SU-DHL-6 (cell line): ENCODE data around the gene HSD17B12.

Source experiments
- H2AFZ ChIP-seq: fragments of 200-600 bp; sonication (generic); 2 replicates; pipeline ENCODE4 v1.6.1; 2014; ENCODE audit warnings: low read depth, mild to moderate bottlenecking, moderate library complexity, mixed read lengths, antibody characterized with exemption, low read length; ENCODE audit not compliant: severe bottlenecking
- H3F3A ChIP-seq: fragments of 200-600 bp; shearing (Covaris generic); 2 replicates; pipeline ENCODE4 v1.6.0; 2016; ENCODE audit warnings: antibody characterized with exemption, mild to moderate bottlenecking; ENCODE audit not compliant: insufficient read depth
- H3K27ac ChIP-seq: fragments of 200-600 bp; sonication (generic); 2 replicates; pipeline ENCODE4 v1.5.1; 2016; ENCODE audit warnings: low read depth, mild to moderate bottlenecking, low read length, moderate library complexity, mixed read lengths
- H3K27me3 ChIP-seq: fragments of 200-600 bp; sonication (generic), shearing (Covaris generic); 2 replicates; pipeline ENCODE4 v1.6.0; 2014; ENCODE audit warnings: mild to moderate bottlenecking, low read length
- H3K36me3 ChIP-seq: fragments of 200-600 bp; sonication (generic); 2 replicates; pipeline ENCODE4 v1.6.1; 2014; ENCODE audit warnings: mild to moderate bottlenecking, low read length, mixed read lengths
- H3K4me2 ChIP-seq: fragments of 300-600, 200-600 bp; shearing (Covaris generic), sonication (generic); 2 replicates; pipeline ENCODE4 v1.6.0; 2014; ENCODE audit warnings: low read length, low read depth, mild to moderate bottlenecking; ENCODE audit not compliant: poor library complexity, severe bottlenecking
- H3K4me3 ChIP-seq: fragments of 200-600 bp; sonication (generic); 2 replicates; pipeline ENCODE4 v1.5.1; 2014; ENCODE audit warnings: antibody characterized with exemption, low read length, mild to moderate bottlenecking, mixed read lengths; ENCODE audit not compliant: insufficient read depth, poor library complexity, severe bottlenecking
- H3K79me2 ChIP-seq: fragments of 200-600 bp; sonication (generic); 2 replicates; pipeline ENCODE4 v1.6.1; 2014; ENCODE audit warnings: mild to moderate bottlenecking, low read length, moderate library complexity; ENCODE audit not compliant: insufficient read depth
- H3K9ac ChIP-seq: fragments of 200-600 bp; sonication (generic); 2 replicates; pipeline ENCODE4 v1.7.0; 2014; ENCODE audit warnings: mild to moderate bottlenecking, low read length
- H3K9me2 ChIP-seq: fragments of 200-600 bp; sonication (generic); replicated peaks from 2 replicates; pipeline ENCODE4 v1.6.1; 2014; ENCODE audit warnings: low read length; ENCODE audit not compliant: insufficient read depth
- H3K9me3 ChIP-seq: fragments of 200-600 bp; sonication (generic); 2 replicates; pipeline ENCODE4 v1.6.1; 2014; ENCODE audit warnings: low read length, mixed read lengths; ENCODE audit not compliant: insufficient read depth
- H4K20me1 ChIP-seq: fragments of 200-600 bp; sonication (generic); 2 replicates; pipeline ENCODE4 v1.6.1; 2014; ENCODE audit warnings: low read depth, mild to moderate bottlenecking, antibody characterized with exemption, low read length, moderate library complexity, mixed read lengths
- EZH2phosphoT487 ChIP-seq: fragments of 200-600 bp; sonication (generic), shearing (Covaris generic); conservative IDR thresholded peaks from 2 replicates; pipeline ENCODE4 v1.6.1; 2018; ENCODE audit warnings: mild to moderate bottlenecking, antibody characterized with exemption, low read length, moderate library complexity, mixed read lengths
- TF ChIP-seq, protein P1 (sequence below): fragments of 200-600 bp; sonication (generic); IDR thresholded peaks from one replicate; pipeline ENCODE4 v1.5.1; 2017; ENCODE audit warnings: antibody characterized with exemption, mild to moderate bottlenecking, low read length, moderate library complexity; ENCODE audit not compliant: insufficient read depth, poor library complexity, severe bottlenecking

HSD17B12 gene

DNA sequence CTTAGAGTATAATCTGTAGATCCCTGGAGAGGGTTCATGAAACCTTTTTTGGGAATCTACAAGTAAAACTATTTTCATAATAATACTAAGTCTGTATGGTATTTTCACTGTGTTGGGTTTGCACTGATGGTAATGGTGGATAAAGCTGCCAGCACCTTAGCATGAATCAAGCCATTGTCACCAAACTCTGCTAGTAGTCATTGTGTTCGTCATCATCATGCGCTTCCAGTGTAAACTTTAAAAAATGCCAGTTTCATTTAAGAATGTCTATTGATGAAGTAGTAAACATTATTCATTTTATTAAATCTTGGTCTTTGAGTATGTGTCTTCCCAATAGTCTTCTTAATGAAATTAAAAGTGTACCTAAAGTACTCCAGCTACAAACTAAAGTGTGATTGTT lies 215.1 kb downstream of the HSD17B12 start:
- Histone ChIP-seq H3K4me3 (no peak overlapping the region), H3K9me2 (no peaks in the 10 kb centered on the region), H3K36me3 (no peaks in the 10 kb centered on the region), H3K27me3 (no peaks in the 10 kb centered on the region), H3K9ac (no peak overlapping the region), H3K79me2 (no peaks in the 10 kb centered on the region), H2AFZ (no peak overlapping the region), H3K9me3 (no peaks in the 10 kb centered on the region), H3K27ac (no peak overlapping the region), H3F3A (no peaks in the 10 kb centered on the region), H3K4me2 (no peak overlapping the region), H4K20me1 (no peaks in the 10 kb centered on the region)
- TF ChIP-seq, protein P1, sequence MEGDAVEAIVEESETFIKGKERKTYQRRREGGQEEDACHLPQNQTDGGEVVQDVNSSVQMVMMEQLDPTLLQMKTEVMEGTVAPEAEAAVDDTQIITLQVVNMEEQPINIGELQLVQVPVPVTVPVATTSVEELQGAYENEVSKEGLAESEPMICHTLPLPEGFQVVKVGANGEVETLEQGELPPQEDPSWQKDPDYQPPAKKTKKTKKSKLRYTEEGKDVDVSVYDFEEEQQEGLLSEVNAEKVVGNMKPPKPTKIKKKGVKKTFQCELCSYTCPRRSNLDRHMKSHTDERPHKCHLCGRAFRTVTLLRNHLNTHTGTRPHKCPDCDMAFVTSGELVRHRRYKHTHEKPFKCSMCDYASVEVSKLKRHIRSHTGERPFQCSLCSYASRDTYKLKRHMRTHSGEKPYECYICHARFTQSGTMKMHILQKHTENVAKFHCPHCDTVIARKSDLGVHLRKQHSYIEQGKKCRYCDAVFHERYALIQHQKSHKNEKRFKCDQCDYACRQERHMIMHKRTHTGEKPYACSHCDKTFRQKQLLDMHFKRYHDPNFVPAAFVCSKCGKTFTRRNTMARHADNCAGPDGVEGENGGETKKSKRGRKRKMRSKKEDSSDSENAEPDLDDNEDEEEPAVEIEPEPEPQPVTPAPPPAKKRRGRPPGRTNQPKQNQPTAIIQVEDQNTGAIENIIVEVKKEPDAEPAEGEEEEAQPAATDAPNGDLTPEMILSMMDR: no peak
- no peak for TF ChIP-seq EZH2phosphoT487

GRCh38 chr11:43898574-43898973 lies 218.0 kb downstream of the HSD17B12 start:
- Histone ChIP-seq H3F3A (no peaks in the 10 kb centered on the region), H3K79me2 (no peaks in the 10 kb centered on the region), H3K9me2 (no peaks in the 10 kb centered on the region), H3K36me3 (no peaks in the 10 kb centered on the region), H4K20me1 (no peaks in the 10 kb centered on the region), H2AFZ (no peak overlapping the region), H3K9ac (no peak overlapping the region), H3K27me3 (no peaks in the 10 kb centered on the region), H3K27ac (no peak overlapping the region), H3K9me3 (no peaks in the 10 kb centered on the region), H3K4me2 (no peak overlapping the region), H3K4me3 (no peak overlapping the region)
- TF ChIP-seq, protein P1: no peak
- no peak for TF ChIP-seq EZH2phosphoT487

GRCh38 chr11:43899094-43899493 lies 218.6 kb downstream of the HSD17B12 start:
- Histone ChIP-seq H2AFZ (no peak overlapping the region), H3K79me2 (no peaks in the 10 kb centered on the region), H3K4me2 (no peak overlapping the region), H3K4me3 (no peak overlapping the region), H3K27ac (no peak overlapping the region), H3K9me2 (no peaks in the 10 kb centered on the region), H3F3A (no peaks in the 10 kb centered on the region), H3K27me3 (no peaks in the 10 kb centered on the region), H3K36me3 (no peaks in the 10 kb centered on the region), H3K9me3 (no peaks in the 10 kb centered on the region), H3K9ac (no peak overlapping the region), H4K20me1 (no peaks in the 10 kb centered on the region)
- TF ChIP-seq, protein P1: no peak
- TF ChIP-seq EZH2phosphoT487: no peak
